A673 (cell line): ENCODE measurements around the gene SLC25A19.

Source experiments
- CTCF ChIP-seq: fragments of 300-800, 200-600 bp; sonication (generic); conservative IDR thresholded peaks from 2 replicates; pipeline ENCODE4 v1.5.1; 2017; ENCODE audit warnings: low read depth, mild to moderate bottlenecking, antibody characterized with exemption, low read length, moderate library complexity, mixed read lengths
- EZH2 ChIP-seq: fragments of 200-600 bp; sonication (generic); IDR thresholded peaks from 2 replicates; pipeline ENCODE4 v1.6.1; 2017; ENCODE audit warnings: borderline replicate concordance, low read depth, mild to moderate bottlenecking, mixed read lengths, antibody characterized with exemption, low read length; ENCODE audit not compliant: poor library complexity, severe bottlenecking

- TF ChIP-seq CTCF (no peak), EZH2 (no peak)
Observed at GRCh38 chr17:75325348-75325747, 36.1 kb upstream of the SLC25A19 start.
